ENCODE measurements around the gene LDLRAD3.

- TF ChIP-seq CTCF (conservative IDR thresholded peaks at IDR 0.05; ENCODE audit: low read length) (no peak), EZH2phosphoT487 (IDR thresholded peaks at IDR 0.05; ENCODE audit: borderline replicate concordance, low read depth, low read length) (no peak)
These were observed 216.2 kb downstream of the LDLRAD3 start for GRCh38 chr11:36160091-36160490.
